ENCODE data around the gene ANO4. TPM values are rescaled to one million over a fixed set of nuclear protein-coding genes. Genes with fewer than 3 reads are reported as not detected.

The ANO4 gene
- polyA plus RNA-seq, 3 donors, result 1.1 to 2.3 (median 2.0) TPM

Other genes with a start within 250 kb of the ANO4 start
- 10 to 100 TPM; 20.2 to 23.1 (median 21.8) TPM for gene GAS2L3, start 221.1 kb upstream of the ANO4 start, polyA plus RNA-seq (ENCODE audit: insufficient read length in 3 of 3)

All from renal cortex interstitium (tissue), 3 donors.